Type B pancreatic cell (in vitro differentiated cells): ENCODE data around the gene TSPAN4. TPM values are rescaled to one million over a fixed set of nuclear protein-coding genes. Genes with fewer than 3 reads are reported as not detected.

Experiments
- DNase-seq: peaks from one replicate; pipeline ENCODE4 v3.0.0; 2021; ENCODE audit warnings: mixed read lengths; ENCODE audit not compliant: unreplicated experiment; ENCODE audit errors: extremely low spot score
- H3K27ac Mint-ChIP-seq: 2 replicates; pipeline ENCODE4 v1.8.0; 2021; ENCODE audit warnings: mild to moderate bottlenecking, mixed read lengths
- H3K27me3 Mint-ChIP-seq: 2 replicates; pipeline ENCODE4 v1.8.0; 2021; ENCODE audit warnings: mixed read lengths
- H3K36me3 Mint-ChIP-seq: 2 replicates; pipeline ENCODE4 v1.8.0; 2021; ENCODE audit warnings: mixed read lengths
- H3K4me1 Mint-ChIP-seq: one replicate; pipeline ENCODE4 v1.8.0; 2021; ENCODE audit warnings: mixed read lengths; ENCODE audit not compliant: unreplicated experiment
- H3K4me3 Mint-ChIP-seq: 2 replicates; pipeline ENCODE4 v1.8.0; 2021; ENCODE audit warnings: mild to moderate bottlenecking, mixed read lengths
- H3K9me3 Mint-ChIP-seq: 2 replicates; pipeline ENCODE4 v1.8.0; 2021; ENCODE audit warnings: mixed read lengths
- total RNA-seq: library from RNA; stranded (reverse); gene quantifications from 2 replicates; pipeline ENCODE4 v1.2.1, GENCODE V29; 2021; ENCODE audit warnings: low replicate concordance
- TF ChIP-seq, protein P1 (sequence below): fragments of 200-600 bp; sonication (generic); conservative IDR thresholded peaks from 2 replicates; pipeline ENCODE4 v1.5.0; 2021; ENCODE audit warnings: antibody characterized with exemption, mild to moderate bottlenecking

Gene TSPAN4
- total RNA-seq, 1 donor from 2014 or later, result 43.2 TPM

DNA sequence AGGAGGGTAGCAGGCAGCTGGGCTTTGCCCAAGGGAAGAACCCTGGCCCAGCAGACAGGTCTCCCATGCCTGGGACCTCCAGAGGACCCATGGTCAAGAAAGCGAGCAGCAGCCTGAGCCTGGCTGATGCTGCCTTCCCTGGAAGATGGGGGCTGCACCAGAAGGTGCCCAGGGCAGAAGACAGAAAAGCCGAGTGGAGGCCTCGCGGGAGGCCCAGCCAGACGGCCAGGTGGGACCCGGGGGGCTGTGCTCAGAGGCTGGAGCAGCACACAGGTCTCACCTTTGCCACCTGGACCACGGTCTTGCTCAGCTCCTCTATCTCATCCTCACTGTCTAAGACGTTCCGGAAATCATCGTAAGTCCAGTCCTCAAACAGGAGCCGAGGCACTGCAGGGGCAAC is 57.1 kb downstream of the TSPAN4 start:
- Mint-ChIP-seq H3K27me3 (no peaks in the 10 kb centered on the region), H3K27ac (no peak overlapping the region), H3K4me1 (no peaks in the 10 kb centered on the region), H3K36me3 (peaks cover 10% of the 10 kb centered on the region), H3K9me3 (no peaks in the 10 kb centered on the region), H3K4me3 (no peak overlapping the region)
- DNase-seq, result no peak
- TF ChIP-seq, protein P1, sequence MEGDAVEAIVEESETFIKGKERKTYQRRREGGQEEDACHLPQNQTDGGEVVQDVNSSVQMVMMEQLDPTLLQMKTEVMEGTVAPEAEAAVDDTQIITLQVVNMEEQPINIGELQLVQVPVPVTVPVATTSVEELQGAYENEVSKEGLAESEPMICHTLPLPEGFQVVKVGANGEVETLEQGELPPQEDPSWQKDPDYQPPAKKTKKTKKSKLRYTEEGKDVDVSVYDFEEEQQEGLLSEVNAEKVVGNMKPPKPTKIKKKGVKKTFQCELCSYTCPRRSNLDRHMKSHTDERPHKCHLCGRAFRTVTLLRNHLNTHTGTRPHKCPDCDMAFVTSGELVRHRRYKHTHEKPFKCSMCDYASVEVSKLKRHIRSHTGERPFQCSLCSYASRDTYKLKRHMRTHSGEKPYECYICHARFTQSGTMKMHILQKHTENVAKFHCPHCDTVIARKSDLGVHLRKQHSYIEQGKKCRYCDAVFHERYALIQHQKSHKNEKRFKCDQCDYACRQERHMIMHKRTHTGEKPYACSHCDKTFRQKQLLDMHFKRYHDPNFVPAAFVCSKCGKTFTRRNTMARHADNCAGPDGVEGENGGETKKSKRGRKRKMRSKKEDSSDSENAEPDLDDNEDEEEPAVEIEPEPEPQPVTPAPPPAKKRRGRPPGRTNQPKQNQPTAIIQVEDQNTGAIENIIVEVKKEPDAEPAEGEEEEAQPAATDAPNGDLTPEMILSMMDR, result no peak

- no peaks in the 10 kb centered on the region for H3K4me1 Mint-ChIP-seq
- DNase-seq, result no peak
- H3K27ac Mint-ChIP-seq, result no peak overlapping the region
- H3K9me3 Mint-ChIP-seq, result no peaks in the 10 kb centered on the region
- H3K27me3 Mint-ChIP-seq, result no peaks in the 10 kb centered on the region
- TF ChIP-seq, protein P1, result no peak
- H3K4me3 Mint-ChIP-seq, result no peak overlapping the region
- peaks cover 10% of the 10 kb centered on the region for H3K36me3 Mint-ChIP-seq
Measured at GRCh38 chr11:900545-900944, 57.9 kb downstream of the TSPAN4 start.

GRCh38 chr11:901452-902061 is 58.9 kb downstream of the TSPAN4 start:
- H3K4me1 Mint-ChIP-seq, result no peaks in the 10 kb centered on the region

GRCh38 chr11:904380-904779 is 61.7 kb downstream of the TSPAN4 start:
- Mint-ChIP-seq H3K4me1 (peaks cover 5% of the 10 kb centered on the region), H3K4me3 (no peak overlapping the region), H3K27ac (no peak overlapping the region), H3K9me3 (no peaks in the 10 kb centered on the region), H3K27me3 (no peaks in the 10 kb centered on the region), H3K36me3 (peaks cover 10% of the 10 kb centered on the region)
- DNase-seq, result no peak
- TF ChIP-seq, protein P1, result no peak

More at GRCh38 chr11:901452-902061, 58.9 kb downstream of the TSPAN4 start:
- Mint-ChIP-seq H3K27ac (no peak overlapping the region), H3K27me3 (no peaks in the 10 kb centered on the region), H3K9me3 (no peaks in the 10 kb centered on the region), H3K4me3 (no peak overlapping the region), H3K36me3 (peaks cover 10% of the 10 kb centered on the region)
- no peak for DNase-seq
- TF ChIP-seq, protein P1, result no peak

DNA sequence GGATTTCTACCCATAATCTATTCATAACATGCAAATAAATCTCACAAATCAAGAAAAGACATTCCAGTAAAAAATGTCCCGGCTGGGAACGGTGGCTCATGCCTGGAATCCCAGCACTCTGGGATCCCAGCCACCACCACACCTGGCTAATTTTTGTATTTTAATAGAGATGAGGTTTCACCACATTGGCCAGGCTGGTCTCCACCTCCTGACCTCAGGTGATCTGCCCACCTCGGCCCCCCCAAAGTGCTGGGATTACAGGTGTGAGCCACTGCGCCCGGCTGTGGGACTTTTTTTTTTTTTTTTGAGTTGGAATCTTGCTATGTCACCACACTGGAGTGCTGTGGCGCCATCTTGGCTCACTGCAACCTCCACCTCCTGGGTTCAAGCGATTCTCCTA is 63.3 kb downstream of the TSPAN4 start:
- no peaks in the 10 kb centered on the region for H3K27me3 Mint-ChIP-seq
- H3K9me3 Mint-ChIP-seq, result no peaks in the 10 kb centered on the region
- DNase-seq, result no peak
- H3K4me1 Mint-ChIP-seq, result peaks cover 7% of the 10 kb centered on the region
- TF ChIP-seq, protein P1, result no peak
- no peak overlapping the region for H3K27ac Mint-ChIP-seq
- peaks cover 10% of the 10 kb centered on the region for H3K36me3 Mint-ChIP-seq
- H3K4me3 Mint-ChIP-seq, result no peak overlapping the region
